ENCODE data around the gene TMOD3. TPM values are rescaled to one million over a fixed set of nuclear protein-coding genes. Genes with fewer than 3 reads are reported as not detected.

TMOD3 gene
- total and polyA plus RNA-seq, 2 of the 8 experiments (the other 6 are each of a cell fraction or from before 2014, with no cell fraction given): 3.9 to 29.0 TPM

DNA sequence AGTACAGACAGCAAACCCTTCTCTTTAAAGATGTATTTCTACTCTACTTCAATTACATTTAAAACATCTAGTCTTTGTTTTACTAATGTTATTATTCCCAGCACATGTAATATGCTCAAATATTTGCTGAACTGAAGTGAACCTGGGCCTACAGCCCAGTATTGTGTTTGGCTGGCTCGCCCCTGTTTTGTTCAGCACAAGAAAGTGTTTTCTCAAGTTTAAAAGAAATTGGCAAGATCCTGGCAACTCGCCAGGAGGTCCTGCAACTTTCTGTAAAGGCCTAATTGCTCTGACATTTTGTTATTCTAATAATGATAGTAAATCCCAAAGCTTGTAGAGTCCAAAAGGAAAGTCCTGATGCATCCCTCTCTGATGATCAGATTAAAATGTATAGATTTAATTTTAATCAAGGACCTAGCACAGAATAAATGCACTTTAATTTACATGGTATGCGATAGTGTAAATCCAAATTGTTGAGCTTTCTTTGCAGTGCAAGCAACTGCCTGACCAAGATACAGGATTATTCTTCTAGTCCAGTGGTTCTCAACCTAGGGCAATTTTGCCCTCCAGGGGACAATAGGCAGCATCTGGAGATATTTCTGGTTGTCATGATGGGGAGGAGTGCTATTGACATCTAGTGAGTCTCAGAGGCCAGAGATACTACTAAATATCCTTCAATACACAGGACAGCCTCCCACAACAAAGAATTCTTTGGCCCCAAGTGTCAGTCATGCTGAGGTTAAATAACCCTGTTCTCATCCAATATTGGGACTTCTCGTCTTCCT lies 35.7 kb upstream of the TMOD3 start:
- POLR2A ChIA-PET (ENCODE audit: partially characterized antibody): interaction anchor here (1.1 kb wide), 1 partner anchor 18 kb away, joined by 3 read pairs; no protein-coding TSS in a partner anchor
- no peaks in the 10 kb centered on the region for H3K36me3 ChIP-seq (ENCODE audit: control insufficient read depth in 2 of 4, insufficient read depth in 4 of 4, low read length in 3 of 4)
- no peaks in the 10 kb centered on the region for H4K20me1 ChIP-seq (replicated peaks in 1 of 2; ENCODE audit: control insufficient read depth in 1 of 2, insufficient read depth in 2 of 2, low read length in 2 of 2)
- no peak overlapping the region for H2BK15ac ChIP-seq (ENCODE audit: low read length)
- H4K8ac ChIP-seq (ENCODE audit: extremely low read depth, insufficient read depth, low read length): no peak overlapping the region
- no peak overlapping the region for H2BK120ac ChIP-seq (replicated peaks; ENCODE audit: low read depth, low read length)
- H2BK5ac ChIP-seq (ENCODE audit: low read depth, low read length): no peak overlapping the region
- no peak overlapping the region for H3K56ac ChIP-seq (replicated peaks; ENCODE audit: insufficient read length, low read depth, low read length)
- no peak overlapping the region for H3K4ac ChIP-seq (replicated peaks; ENCODE audit: insufficient read length, low read depth, low read length)
- FAIRE-seq: no peak
- H3K14ac ChIP-seq (ENCODE audit: insufficient read length): no peak overlapping the region
- WGBS, 2 experiments (ENCODE audit: extremely low coverage in 1 of 2, insufficient coverage in 1 of 2, insufficient read length in 1 of 2, insufficient replicate concordance in 2 of 2, low coverage in 1 of 2, low lambda C conversion rate in 2 of 2, missing lambda C conversion rate in 1 of 2): 83% methylated on average over 4 of the region's 4 CpGs; no CpG with 5 or more reads in 1 of the 2 experiments
- H2BK20ac ChIP-seq (ENCODE audit: low read length): no peak overlapping the region
- H4K91ac ChIP-seq (replicated peaks; ENCODE audit: insufficient read length, low read length): no peak overlapping the region
- no peak overlapping the region for H4K5ac ChIP-seq (ENCODE audit: insufficient read length, low read depth, low read length)
- no peaks in the 10 kb centered on the region for H3K79me1 ChIP-seq (ENCODE audit: low read depth, low read length)
- H3K18ac ChIP-seq (ENCODE audit: extremely low read depth, low read length): no peak overlapping the region
- no peaks in the 10 kb centered on the region for H3K23me2 ChIP-seq (ENCODE audit: low read depth, low read length)
- no peak overlapping the region for H2AK5ac ChIP-seq (ENCODE audit: low read depth, low read length)
- H3K9me3 ChIP-seq (ENCODE audit: insufficient read depth in 2 of 2, low read depth in 1 of 2, low read length in 1 of 2): no peaks in the 10 kb centered on the region
- H2AFZ ChIP-seq (ENCODE audit: low read length): no peak overlapping the region
- CTCF ChIA-PET (ENCODE audit: partially characterized antibody): interaction anchor here (0.7 to 1.5 kb wide), 2 partner anchors 17 to 124 kb away, joined by 3 read pairs; no protein-coding TSS in a partner anchor
- H3K27me3 ChIP-seq (replicated peaks in 1 of 4; ENCODE audit: control insufficient read depth in 3 of 4, extremely low read depth in 1 of 4, insufficient read depth in 3 of 4, low read length in 3 of 4): no peaks in the 10 kb centered on the region
- H3K4me1 ChIP-seq (replicated peaks in 1 of 4; ENCODE audit: control insufficient read depth in 3 of 4, insufficient read depth in 4 of 4, low read length in 3 of 4): no peaks in the 10 kb centered on the region
- H3K23ac ChIP-seq (ENCODE audit: insufficient read length): no peak overlapping the region
- no peak overlapping the region for H3K4me2 ChIP-seq (ENCODE audit: insufficient read depth in 1 of 2, low read depth in 2 of 2, low read length in 2 of 2)
- no peak overlapping the region for H2BK12ac ChIP-seq (ENCODE audit: low read depth, low read length)
- no peak overlapping the region for H3K9ac ChIP-seq (replicated peaks in 1 of 4; ENCODE audit: extremely low read depth in 1 of 4, low read depth in 3 of 4, low read length in 3 of 4)
- DNase-seq (ENCODE audit: low read depth in 1 of 2, low spot score in 2 of 2): no peak
- no peak overlapping the region for H3K4me3 ChIP-seq (ENCODE audit: extremely low read depth in 1 of 4, insufficient read depth in 2 of 4, low read depth in 3 of 4, low read length in 4 of 4)
- no peak overlapping the region for H3K27ac ChIP-seq (ENCODE audit: low read depth, low read length)
- H3K79me2 ChIP-seq (ENCODE audit: control insufficient read depth in 1 of 2, insufficient read depth in 2 of 2, low read length in 2 of 2): no peaks in the 10 kb centered on the region
- TF ChIP-seq ASH2L (IDR thresholded peaks at IDR 0.05; ENCODE audit: low read length) (no peak), POU5F1 (IDR thresholded peaks at IDR 0.05; ENCODE audit: low read depth, low read length) (no peak), TBP (IDR thresholded peaks at IDR 0.05; ENCODE audit: low read depth, low read length) (no peak), RXRA (IDR thresholded peaks at IDR 0.05; ENCODE audit: insufficient read depth, low read depth, low read length) (no peak), CHD1 (IDR thresholded peaks at IDR 0.05; ENCODE audit: low read depth, low read length) (no peak), RNF2 (IDR thresholded peaks at IDR 0.05; ENCODE audit: borderline replicate concordance, low read depth, low read length, missing control alignments, poor library complexity, severe bottlenecking) (no peak), SIX5 (IDR thresholded peaks at IDR 0.05; ENCODE audit: low read depth, low read length) (no peak), HDAC2 (IDR thresholded peaks at IDR 0.05; ENCODE audit: borderline replicate concordance in 1 of 2, low read depth in 2 of 2, low read length in 2 of 2) (no peak), SP2 (IDR thresholded peaks at IDR 0.05; ENCODE audit: low read length) (no peak), TAF1 (IDR thresholded peaks at IDR 0.05; ENCODE audit: low read depth, low read length) (no peak), CTBP2 (IDR thresholded peaks at IDR 0.05; ENCODE audit: borderline replicate concordance, insufficient read depth, insufficient read length, low read length) (no peak), HDAC6 (IDR thresholded peaks at IDR 0.05; ENCODE audit: low read depth, low read length) (no peak), CEBPB (IDR thresholded peaks at IDR 0.05; ENCODE audit: low read depth, low read length) (no peak)
